BE2C (cell line): ENCODE results near the gene UROC1.

Source experiments
- DNase-seq: peaks from one replicate; pipeline ENCODE4 v3.0.0-alpha.2; 2020
- H3K27me3 ChIP-seq: fragments of 250-450 bp; sonication (Bioruptor Pico); 2 replicates; pipeline ENCODE4 v1.5.1; 2020; ENCODE audit warnings: mild to moderate bottlenecking
- H3K36me3 ChIP-seq: fragments of 250-450 bp; sonication (Bioruptor Pico); 2 replicates; pipeline ENCODE4 v1.5.1; 2020; ENCODE audit warnings: mild to moderate bottlenecking
- H3K4me1 ChIP-seq: fragments of 250-450 bp; sonication (Bioruptor Pico); 2 replicates; pipeline ENCODE4 v1.5.1; 2020
- H3K4me3 ChIP-seq: 2 replicates; pipeline ENCODE4 v1.5.1; 2011; ENCODE audit warnings: low read depth, low read length
- H3K9me3 ChIP-seq: fragments of 250-450 bp; sonication (Bioruptor Pico); 2 replicates; pipeline ENCODE4 v1.5.1; 2020
- TF ChIP-seq, protein P1 (sequence below): IDR thresholded peaks from 2 replicates; pipeline ENCODE4 v1.5.1; 2012; ENCODE audit warnings: mild to moderate bottlenecking, low read depth, low read length

The UROC1 gene

DNA sequence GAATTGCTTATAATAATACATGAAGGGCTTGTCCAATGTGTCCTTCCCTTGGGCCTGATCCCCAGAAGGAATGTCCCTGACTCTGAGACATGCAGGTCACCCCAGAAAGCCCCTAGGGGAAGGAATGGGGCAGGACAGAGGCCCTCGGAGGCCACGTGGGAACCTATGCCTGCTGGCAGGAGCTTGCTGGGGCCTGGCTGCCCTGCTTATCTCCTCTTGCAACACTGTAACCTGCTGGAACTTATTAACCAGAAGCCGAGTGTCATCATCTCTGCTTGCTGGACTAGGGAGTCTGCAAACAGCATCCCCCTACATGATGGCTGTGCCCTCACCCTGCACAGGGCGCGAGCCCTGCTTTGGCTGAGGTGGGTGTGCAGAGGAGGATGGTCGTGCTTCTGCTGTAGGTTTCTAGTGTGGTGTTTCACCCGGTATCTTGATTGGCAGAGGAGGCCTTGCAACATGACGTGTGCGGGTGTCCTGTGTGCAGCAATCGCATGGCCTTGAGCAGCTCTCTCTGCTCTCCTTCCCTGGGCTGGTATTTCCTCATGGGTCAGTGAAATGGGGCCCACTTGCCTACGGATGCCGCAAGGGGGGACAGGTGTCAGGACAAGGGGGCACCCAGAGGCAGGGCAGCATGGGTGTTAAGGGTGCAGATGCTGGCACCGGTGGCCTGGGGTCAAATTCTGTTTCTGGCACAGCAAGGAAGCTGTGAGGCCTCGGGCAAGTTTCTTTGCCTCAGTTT lies 11.4 kb upstream of the UROC1 start:
- DNase-seq, result no peak

DNA sequence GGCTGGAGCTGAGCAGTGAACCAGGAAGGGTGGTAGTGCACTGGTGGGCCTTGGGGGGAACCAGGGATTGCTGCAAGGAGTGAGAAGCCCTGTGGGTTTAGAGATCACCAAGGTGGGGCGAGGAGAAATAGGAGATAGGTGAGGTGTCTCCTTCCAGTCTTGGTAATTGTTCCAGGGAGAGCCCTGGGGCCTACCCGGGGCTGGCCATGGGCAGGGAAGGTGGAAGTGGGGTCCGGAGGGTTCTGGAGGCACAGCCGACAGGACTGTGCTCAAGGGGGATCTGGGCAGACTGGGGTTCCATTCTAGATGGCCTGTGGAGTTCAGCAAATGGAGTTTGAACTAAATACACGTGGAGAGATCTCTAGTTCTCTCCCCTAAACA lies 10.8 kb upstream of the UROC1 start:
- H3K36me3 ChIP-seq, result no peaks in the 10 kb centered on the region
- no peaks in the 10 kb centered on the region for H3K9me3 ChIP-seq
- TF ChIP-seq, protein P1, sequence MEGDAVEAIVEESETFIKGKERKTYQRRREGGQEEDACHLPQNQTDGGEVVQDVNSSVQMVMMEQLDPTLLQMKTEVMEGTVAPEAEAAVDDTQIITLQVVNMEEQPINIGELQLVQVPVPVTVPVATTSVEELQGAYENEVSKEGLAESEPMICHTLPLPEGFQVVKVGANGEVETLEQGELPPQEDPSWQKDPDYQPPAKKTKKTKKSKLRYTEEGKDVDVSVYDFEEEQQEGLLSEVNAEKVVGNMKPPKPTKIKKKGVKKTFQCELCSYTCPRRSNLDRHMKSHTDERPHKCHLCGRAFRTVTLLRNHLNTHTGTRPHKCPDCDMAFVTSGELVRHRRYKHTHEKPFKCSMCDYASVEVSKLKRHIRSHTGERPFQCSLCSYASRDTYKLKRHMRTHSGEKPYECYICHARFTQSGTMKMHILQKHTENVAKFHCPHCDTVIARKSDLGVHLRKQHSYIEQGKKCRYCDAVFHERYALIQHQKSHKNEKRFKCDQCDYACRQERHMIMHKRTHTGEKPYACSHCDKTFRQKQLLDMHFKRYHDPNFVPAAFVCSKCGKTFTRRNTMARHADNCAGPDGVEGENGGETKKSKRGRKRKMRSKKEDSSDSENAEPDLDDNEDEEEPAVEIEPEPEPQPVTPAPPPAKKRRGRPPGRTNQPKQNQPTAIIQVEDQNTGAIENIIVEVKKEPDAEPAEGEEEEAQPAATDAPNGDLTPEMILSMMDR, result no peak
- DNase-seq, result no peak
- H3K4me1 ChIP-seq, result no peaks in the 10 kb centered on the region
- peaks cover 13% of the 10 kb centered on the region for H3K27me3 ChIP-seq
- H3K4me3 ChIP-seq, result no peak overlapping the region

More for the DNA sequence above, 11.4 kb upstream of the UROC1 start:
- H3K36me3 ChIP-seq, result no peaks in the 10 kb centered on the region
- peaks cover 8% of the 10 kb centered on the region; the same call in 1 of the 2 replicates for H3K27me3 ChIP-seq
- H3K4me1 ChIP-seq, result no peaks in the 10 kb centered on the region
- no peaks in the 10 kb centered on the region for H3K9me3 ChIP-seq
- H3K4me3 ChIP-seq, result no peak overlapping the region
- TF ChIP-seq, protein P1, result no peak

DNA sequence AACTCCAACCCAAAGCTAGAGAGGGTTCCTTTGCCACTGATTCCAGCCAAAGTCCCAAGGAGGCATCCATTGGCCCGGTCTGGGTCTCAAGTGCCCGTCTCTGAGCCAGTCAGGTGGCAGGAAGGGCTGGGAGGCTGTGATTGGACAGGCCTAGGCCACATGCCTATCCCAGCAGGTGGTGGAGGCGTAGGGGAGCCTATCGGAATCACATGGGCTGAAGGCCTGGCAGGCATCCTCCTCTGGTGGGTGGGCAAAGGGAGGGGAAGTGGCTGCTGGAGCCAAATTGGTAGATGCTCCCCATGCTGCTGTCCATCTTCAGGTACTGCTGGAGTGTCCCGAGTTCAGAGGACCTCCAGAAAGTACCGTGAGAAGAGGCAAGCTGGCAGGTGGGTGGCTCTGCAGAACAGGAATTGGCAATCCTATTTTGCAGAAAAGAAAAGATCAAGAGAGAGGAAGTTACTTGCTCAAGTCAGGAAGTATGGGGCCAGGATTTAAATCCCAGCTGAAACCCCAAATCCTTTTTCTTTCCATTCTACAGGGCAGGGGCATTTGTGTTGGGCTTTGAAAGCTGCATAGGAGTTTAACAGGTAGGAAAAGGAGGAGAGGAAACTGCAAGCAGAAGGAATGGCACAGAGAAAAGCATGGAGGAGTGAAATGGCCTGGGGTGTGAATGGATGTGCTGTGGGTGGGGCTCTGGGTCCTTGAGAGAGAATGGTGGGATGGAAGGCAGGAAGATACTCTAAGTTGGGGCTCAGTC lies 10.1 kb upstream of the UROC1 start:
- Histone ChIP-seq H3K36me3 (no peaks in the 10 kb centered on the region), H3K27me3 (peaks cover 16% of the 10 kb centered on the region), H3K4me3 (no peak overlapping the region), H3K4me1 (no peaks in the 10 kb centered on the region), H3K9me3 (no peaks in the 10 kb centered on the region)
- DNase-seq, result no peak
- TF ChIP-seq, protein P1, result no peak

GRCh38 chr3:126527006-126527405 lies 9.4 kb upstream of the UROC1 start:
- DNase-seq, result no peak
- TF ChIP-seq, protein P1, result no peak
- no peaks in the 10 kb centered on the region for H3K9me3 ChIP-seq
- H3K4me1 ChIP-seq, result no peaks in the 10 kb centered on the region
- no peak overlapping the region for H3K4me3 ChIP-seq
- peaks cover 16% of the 10 kb centered on the region for H3K27me3 ChIP-seq
- H3K36me3 ChIP-seq, result no peaks in the 10 kb centered on the region

DNA sequence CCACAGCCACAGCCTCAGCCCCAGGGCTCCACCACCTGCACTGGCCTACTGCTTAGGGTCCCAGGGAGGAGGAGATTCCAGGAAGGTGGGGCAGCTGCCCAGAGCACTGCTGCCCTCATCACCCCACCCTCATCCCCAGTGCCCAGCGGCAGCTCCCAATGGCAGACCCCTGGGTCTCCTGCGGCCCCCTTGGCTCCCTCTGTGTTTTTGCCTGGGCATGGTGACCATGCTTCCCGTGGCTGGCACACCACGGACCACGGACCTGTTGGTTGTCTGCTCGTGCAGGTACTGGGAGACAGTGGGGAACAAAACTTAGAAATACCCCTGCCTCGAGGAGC lies 9.1 kb upstream of the UROC1 start:
- H3K4me3 ChIP-seq, result no peak overlapping the region
- TF ChIP-seq, protein P1, result no peak
- H3K27me3 ChIP-seq, result peaks cover 16% of the 10 kb centered on the region

More for the DNA sequence above, 9.1 kb upstream of the UROC1 start:
- no peaks in the 10 kb centered on the region for H3K4me1 ChIP-seq
- DNase-seq, result no peak
- H3K36me3 ChIP-seq, result no peaks in the 10 kb centered on the region
- no peaks in the 10 kb centered on the region for H3K9me3 ChIP-seq
